Activated CD4-positive, alpha-beta memory T cell treated with anti-CD3 and anti-CD28 coated beads for 36 hours (primary cell): ENCODE data around the gene CHCHD3. TPM values are rescaled to one million over a fixed set of nuclear protein-coding genes. Genes with fewer than 3 reads are reported as not detected.
"Not testable (repeated sequence)": the region's sequence is repeated elsewhere in the genome, so short reads cannot be mapped to it uniquely, and the experiment has no call there.

ENCODE experiments used
- CTCF ChIA-PET: fragments of 350-600 bp; sonication (Branson Sonifier 250); formaldehyde crosslinking; loops from one replicate; lab custom pipeline; 2021; ENCODE audit warnings: antibody characterized with exemption, inconsistent platforms; lab: Charles Lee
- POLR2A ChIA-PET: fragments of 350-600 bp; sonication (Branson Sonifier 250); formaldehyde crosslinking; loops from one replicate; lab custom pipeline; 2021; ENCODE audit warnings: antibody characterized with exemption; lab: Charles Lee
- DNase-seq: peaks from one replicate; pipeline ENCODE4 v3.0.0-alpha.2; 2020
- H3K27ac Mint-ChIP-seq: one replicate; pipeline ENCODE4 v1.8.0; 2021; ENCODE audit warnings: mixed read lengths
- H3K27me3 Mint-ChIP-seq: one replicate; pipeline ENCODE4 v1.8.0; 2021; ENCODE audit warnings: mixed read lengths
- H3K36me3 Mint-ChIP-seq: one replicate; pipeline ENCODE4 v1.8.0; 2021; ENCODE audit warnings: mixed read lengths
- H3K4me1 Mint-ChIP-seq: one replicate; pipeline ENCODE4 v1.8.0; 2021; ENCODE audit warnings: low read depth, mixed read lengths
- H3K4me3 Mint-ChIP-seq: one replicate; pipeline ENCODE4 v1.8.0; 2021; ENCODE audit warnings: mild to moderate bottlenecking, mixed read lengths
- H3K9me3 Mint-ChIP-seq: one replicate; pipeline ENCODE4 v1.8.0; 2021; ENCODE audit warnings: mixed read lengths
- intact Hi-C: fragments of 100-400 bp; cut with micrococcal nuclease; formaldehyde crosslinking; loops from one replicate; pipeline ENCODE4 v1.15.1; 2023
- total RNA-seq, 2 experiments: library from RNA; stranded (reverse); gene quantifications; one replicate each; pipeline ENCODE4 v1.2.3, GENCODE V29; 2021

CHCHD3 gene
- total RNA-seq, 2 experiments from 2014 or later: 49.6 to 51.0 TPM

DNA sequence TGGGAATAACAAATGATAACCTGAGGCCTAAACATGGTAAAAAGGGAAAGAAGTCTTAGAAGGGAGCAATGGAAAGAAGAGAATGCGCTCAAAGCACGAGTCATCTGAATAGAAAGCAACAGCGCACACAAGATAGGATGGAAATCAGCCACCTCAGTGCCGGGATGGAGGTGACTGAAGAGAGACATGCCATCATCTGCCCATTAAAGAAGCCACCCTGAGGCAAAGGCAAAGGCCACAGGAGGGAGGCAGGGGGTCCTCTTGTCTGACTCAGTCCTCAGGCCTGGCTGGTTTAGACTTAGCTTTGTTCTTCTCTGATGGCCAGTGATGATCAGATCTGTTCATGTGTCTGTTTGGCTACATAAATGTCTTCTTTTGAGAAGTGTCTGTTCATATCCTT is 180.6 kb downstream of the CHCHD3 start:
- H3K4me1 Mint-ChIP-seq: peaks cover 3% of the 10 kb centered on the region
- intact Hi-C loops: no loop called here
- H3K9me3 Mint-ChIP-seq: no peaks in the 10 kb centered on the region
- peaks cover 37% of the 10 kb centered on the region for H3K36me3 Mint-ChIP-seq
- POLR2A ChIA-PET: no interaction called here
- CTCF ChIA-PET: no interaction called here
- no peak for DNase-seq
- no peak overlapping the region for H3K4me3 Mint-ChIP-seq
- H3K27ac Mint-ChIP-seq: no peak overlapping the region
- H3K27me3 Mint-ChIP-seq: no peaks in the 10 kb centered on the region

DNA sequence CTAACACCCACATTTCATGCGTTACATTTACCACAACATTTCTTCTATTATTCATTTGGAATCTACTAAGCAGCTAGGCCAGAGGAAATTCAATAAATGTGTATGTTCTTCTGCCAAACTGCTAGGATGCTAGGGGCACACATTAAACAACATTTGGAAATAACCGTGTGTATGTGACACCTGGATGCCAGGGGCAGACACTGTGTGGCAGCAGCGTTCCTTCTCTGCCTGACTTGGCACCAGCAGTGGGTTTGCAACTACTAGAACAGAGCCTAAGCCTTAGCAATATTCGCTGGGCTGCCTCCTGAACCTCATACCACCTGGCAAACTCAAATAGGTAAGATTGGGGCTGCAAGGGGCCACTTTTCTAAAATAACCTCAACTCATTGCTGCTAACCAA is 182.1 kb downstream of the CHCHD3 start:
- Mint-ChIP-seq H3K36me3 (peaks cover 35% of the 10 kb centered on the region), H3K9me3 (no peaks in the 10 kb centered on the region), H3K4me1 (peaks cover 3% of the 10 kb centered on the region), H3K27me3 (no peaks in the 10 kb centered on the region), H3K27ac (no peak overlapping the region), H3K4me3 (no peak overlapping the region)
- no peak for DNase-seq
- POLR2A ChIA-PET: no interaction called here
- CTCF ChIA-PET: no interaction called here
- intact Hi-C loops: no loop called here

DNA sequence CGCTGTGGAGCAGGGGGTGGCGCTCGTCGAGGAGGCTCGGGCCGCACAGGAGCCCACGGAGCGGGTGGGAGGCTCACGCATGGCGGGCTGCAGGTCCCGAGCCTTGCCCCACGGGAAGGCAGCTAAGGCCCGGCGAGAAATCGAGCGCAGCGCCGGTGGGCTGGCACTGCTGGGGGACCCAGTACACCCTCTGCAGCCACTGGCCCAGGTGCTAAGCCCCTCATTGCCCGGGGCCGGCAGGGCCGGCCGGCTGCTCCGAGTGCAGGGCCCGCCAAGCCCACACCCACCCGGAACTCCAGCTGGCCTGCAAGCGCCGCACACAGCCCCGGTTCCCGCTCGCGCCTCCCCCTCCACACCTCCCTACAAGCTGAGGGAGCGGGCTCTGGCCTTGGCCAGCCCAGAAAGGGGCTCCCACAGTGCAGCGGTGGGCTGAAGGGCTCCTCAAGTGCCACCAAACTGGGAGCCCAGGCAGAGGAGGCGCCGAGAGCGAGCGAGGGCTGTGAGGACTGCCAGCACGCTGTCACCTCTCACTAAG is 183.2 kb downstream of the CHCHD3 start:
- POLR2A ChIA-PET, DNase-seq, H3K4me1 Mint-ChIP-seq, H3K27ac Mint-ChIP-seq, H3K4me3 Mint-ChIP-seq, H3K9me3 Mint-ChIP-seq, H3K27me3 Mint-ChIP-seq, CTCF ChIA-PET, intact Hi-C loops: not testable (repeated sequence)
- H3K36me3 Mint-ChIP-seq: peaks cover 29% of the 10 kb centered on the region

DNA sequence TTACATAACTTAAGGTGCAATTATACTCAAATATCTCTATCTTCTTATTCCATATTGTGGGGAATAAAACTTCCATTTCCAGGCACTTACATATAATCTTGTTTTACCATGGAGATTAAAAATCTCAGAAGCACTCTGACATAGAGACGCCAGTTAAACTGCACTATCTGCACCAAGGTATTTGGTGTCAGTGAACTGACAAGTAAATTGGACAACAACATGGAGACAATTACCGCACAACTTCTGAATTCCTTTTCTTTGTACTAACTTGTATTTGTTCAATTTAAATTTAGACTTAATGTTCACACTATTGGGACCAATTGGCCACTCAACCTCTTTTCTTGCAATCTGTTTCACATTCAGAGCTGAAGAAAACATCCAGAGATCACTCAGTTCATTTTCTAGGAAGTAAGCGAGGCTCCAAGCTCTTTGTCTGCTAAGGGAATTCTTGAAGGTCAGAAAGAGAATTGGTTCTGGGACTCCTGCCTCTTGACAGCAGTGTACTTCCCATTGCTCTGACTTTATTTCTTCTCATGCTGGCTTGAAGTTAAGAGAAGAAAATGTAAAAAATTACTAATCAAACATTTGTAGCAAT is 184.7 kb downstream of the CHCHD3 start:
- no peak for DNase-seq
- Mint-ChIP-seq H3K27ac (no peak overlapping the region), H3K36me3 (peaks cover 32% of the 10 kb centered on the region), H3K27me3 (no peaks in the 10 kb centered on the region), H3K4me3 (no peak overlapping the region), H3K4me1 (no peaks in the 10 kb centered on the region), H3K9me3 (peaks cover 9% of the 10 kb centered on the region)
- POLR2A ChIA-PET: no interaction called here
- intact Hi-C loops: no loop called here
- CTCF ChIA-PET: no interaction called here

DNA sequence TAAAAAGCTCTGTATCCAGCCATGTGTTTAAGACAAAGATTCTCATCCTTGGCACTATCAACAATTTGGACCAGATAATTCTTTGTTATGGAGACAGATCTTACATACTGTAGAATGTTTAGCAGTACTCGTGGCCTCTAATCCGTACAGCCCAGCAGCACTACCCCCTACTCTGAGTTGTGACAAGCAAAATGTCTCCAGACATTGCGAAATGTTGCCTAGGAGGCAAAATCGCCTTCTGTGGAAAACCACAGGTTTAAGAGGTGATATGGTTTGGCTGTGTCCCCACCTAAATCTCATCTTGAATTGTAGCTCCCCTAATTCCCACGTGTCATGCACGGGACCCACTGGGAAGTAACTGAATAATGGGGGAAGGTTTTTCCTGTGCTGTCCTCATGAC is 186.7 kb downstream of the CHCHD3 start:
- ChIA-PET POLR2A (no interaction called here), CTCF (no interaction called here)
- DNase-seq: no peak
- Mint-ChIP-seq H3K27me3 (no peaks in the 10 kb centered on the region), H3K27ac (no peak overlapping the region), H3K4me3 (no peak overlapping the region), H3K4me1 (no peaks in the 10 kb centered on the region), H3K9me3 (peaks cover 9% of the 10 kb centered on the region), H3K36me3 (peaks cover 34% of the 10 kb centered on the region)
- intact Hi-C loops: no loop called here

DNA sequence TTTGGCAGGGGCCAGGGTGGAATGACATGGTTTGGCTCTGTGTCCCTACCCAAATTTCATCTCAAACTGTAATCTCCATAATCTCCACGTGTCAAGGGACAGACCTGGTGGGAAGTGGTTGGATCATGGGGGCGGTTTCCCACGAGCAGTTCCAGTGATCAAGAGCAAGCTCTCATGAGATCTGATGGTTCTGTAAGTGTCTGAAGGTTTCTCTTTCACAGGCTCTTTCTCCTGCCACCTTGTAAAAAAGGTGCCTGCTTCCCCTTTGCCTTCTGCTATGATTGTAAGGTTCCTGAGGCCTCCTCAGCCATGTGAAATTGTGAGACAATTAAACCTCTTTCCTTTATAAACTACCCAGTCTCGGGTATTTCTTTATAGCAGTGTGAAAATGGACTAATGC is 188.3 kb downstream of the CHCHD3 start:
- Mint-ChIP-seq H3K27ac (no peak overlapping the region), H3K36me3 (peaks cover 28% of the 10 kb centered on the region), H3K27me3 (no peaks in the 10 kb centered on the region), H3K4me3 (no peak overlapping the region), H3K4me1 (no peaks in the 10 kb centered on the region), H3K9me3 (peaks cover 9% of the 10 kb centered on the region)
- intact Hi-C loops: no loop called here
- ChIA-PET CTCF (no interaction called here), POLR2A (no interaction called here)
- DNase-seq: no peak

DNA sequence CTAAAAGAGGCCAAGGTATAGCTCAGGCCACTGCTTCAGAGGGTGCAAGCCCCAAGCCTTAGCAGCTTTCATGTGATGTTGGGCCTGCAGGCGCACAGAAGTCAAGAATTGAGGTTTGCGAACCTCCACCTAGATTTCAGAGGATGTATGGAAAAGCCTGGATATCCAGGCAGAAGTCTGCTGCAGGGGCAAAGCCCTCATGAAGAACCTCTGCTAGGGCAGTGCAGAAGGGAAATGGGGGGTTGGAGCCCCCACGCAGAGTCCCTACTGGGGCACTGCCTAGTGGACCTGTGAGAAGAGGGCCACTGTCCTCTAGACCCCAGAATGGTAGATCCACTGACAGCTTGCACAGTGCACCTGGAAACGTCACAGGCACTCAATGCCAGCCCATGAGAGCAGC is 189.1 kb downstream of the CHCHD3 start:
- H3K9me3 Mint-ChIP-seq, POLR2A ChIA-PET, CTCF ChIA-PET: not testable (repeated sequence)

DNA sequence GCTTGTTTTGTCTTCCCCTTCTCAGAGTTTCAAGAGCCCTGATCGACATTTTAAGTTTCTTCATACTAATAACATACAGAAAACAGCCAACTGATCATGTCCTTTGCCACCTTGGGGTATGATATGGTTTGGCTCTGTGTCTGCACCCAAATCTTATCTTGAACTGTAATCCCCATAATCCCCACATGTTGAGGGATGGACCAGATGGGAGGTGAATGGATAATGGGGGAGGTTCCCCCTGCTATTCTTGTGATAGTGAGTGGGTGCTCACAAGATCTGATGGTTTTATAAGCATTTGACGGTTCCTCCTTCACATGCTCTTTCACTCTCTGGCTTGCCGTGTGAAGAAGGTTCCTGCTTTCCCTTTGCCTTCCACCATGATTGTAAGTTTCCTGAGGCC is 190.3 kb downstream of the CHCHD3 start:
- Mint-ChIP-seq H3K27ac (no peak overlapping the region), H3K27me3 (no peaks in the 10 kb centered on the region), H3K9me3 (peaks cover 9% of the 10 kb centered on the region), H3K36me3 (peaks cover 22% of the 10 kb centered on the region), H3K4me1 (no peaks in the 10 kb centered on the region), H3K4me3 (no peak overlapping the region)
- ChIA-PET POLR2A (no interaction called here), CTCF (no interaction called here)
- DNase-seq: no peak
- intact Hi-C loops: no loop called here

More for the DNA sequence above, 189.1 kb downstream of the CHCHD3 start:
- H3K27ac Mint-ChIP-seq, DNase-seq, intact Hi-C loops, H3K4me1 Mint-ChIP-seq, H3K4me3 Mint-ChIP-seq, H3K27me3 Mint-ChIP-seq: not testable (repeated sequence)
- peaks cover 25% of the 10 kb centered on the region for H3K36me3 Mint-ChIP-seq

DNA sequence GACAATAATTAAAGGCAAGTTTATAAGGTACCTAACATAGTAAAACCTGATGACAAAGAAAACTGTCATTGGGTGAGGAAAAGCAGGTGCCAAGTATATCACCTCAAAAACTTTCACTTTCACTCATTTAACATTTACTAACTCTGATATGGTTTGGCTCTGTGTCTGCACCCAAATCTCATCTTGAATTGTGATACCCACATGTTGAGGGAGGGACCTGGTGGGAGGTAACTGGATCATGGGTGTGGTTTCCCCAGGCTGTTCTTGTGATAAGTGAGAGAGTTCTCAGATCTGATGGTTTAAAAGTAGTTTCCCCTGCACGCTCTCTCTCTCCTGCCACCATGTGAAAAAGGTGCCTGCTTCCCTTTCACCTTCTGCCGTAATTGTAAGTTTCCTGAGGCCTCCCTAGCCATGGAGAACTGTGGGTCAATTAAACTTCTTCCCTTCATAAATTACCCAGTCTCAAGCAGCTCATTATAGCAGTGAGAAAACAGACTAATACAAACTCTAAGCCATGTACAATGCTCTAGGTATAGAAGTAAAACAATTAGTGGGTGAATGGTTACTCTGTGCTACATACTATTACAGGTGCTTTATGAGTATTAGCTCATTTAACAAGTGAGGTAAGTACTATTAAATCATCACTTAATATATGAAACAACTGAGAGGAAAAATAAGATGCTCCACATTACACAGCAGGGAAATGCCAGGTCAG is 199.0 kb downstream of the CHCHD3 start:
- intact Hi-C loops: loop anchor here (2.0 to 5.0 kb wide), 2 partner anchors 199 to 228 kb away; partner anchors contain the start of gene CHCHD3
- peaks cover 15% of the 10 kb centered on the region for H3K36me3 Mint-ChIP-seq

DNA sequence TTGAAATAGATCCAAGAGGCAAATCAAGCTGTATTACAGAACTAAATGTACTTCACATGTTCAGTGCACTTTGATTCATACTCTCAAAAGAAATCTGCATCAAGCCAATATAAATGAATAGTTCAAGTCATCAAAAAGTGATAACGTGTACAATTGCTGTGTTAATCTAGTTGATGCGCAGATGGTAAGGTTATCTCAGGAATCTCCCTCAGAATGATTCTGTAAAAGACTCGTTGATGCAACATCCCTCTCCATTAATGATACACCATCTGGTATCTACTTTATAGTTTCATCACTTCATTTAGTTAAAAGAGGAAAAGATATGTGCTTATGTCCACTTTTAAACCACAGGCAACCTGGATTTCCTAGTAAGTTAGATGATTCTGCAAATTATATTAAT is 200.6 kb downstream of the CHCHD3 start:
- Mint-ChIP-seq H3K9me3 (no peaks in the 10 kb centered on the region), H3K4me1 (peaks cover 26% of the 10 kb centered on the region), H3K27me3 (no peaks in the 10 kb centered on the region), H3K27ac (no peak overlapping the region), H3K36me3 (peaks cover 15% of the 10 kb centered on the region), H3K4me3 (no peak overlapping the region)
- CTCF ChIA-PET: no interaction called here
- intact Hi-C loops: loop anchor here (5.0 kb wide), 1 partner anchor 201 kb away; the partner anchor contains the start of gene CHCHD3
- POLR2A ChIA-PET: no interaction called here
- no peak for DNase-seq

More for the DNA sequence above, 199.0 kb downstream of the CHCHD3 start:
- Mint-ChIP-seq H3K27me3 (no peaks in the 10 kb centered on the region), H3K4me1 (peaks cover 26% of the 10 kb centered on the region), H3K9me3 (no peaks in the 10 kb centered on the region), H3K4me3 (no peak overlapping the region), H3K27ac (no peak overlapping the region)
- DNase-seq: peak; percentile 55
- ChIA-PET POLR2A (no interaction called here), CTCF (no interaction called here)

DNA sequence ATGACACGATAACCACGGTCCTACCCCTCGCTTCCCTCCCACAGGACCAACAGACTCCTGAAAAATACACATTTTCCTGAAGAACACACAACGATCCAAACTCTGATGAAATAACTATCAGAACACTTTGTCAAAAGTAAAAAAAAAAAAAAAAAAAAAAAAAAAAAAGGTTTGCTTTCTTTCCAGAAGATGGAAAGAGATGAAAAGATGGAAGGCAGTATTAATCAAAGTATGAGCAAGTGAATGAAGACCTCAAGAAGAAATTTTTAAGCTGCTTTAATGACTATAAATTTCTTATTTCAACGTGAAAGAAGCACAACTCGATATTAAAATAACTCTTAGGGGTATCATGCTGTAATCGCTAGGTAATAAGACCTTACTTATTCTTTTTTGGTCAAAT is 202.3 kb downstream of the CHCHD3 start:
- Mint-ChIP-seq H3K27me3 (no peaks in the 10 kb centered on the region), H3K27ac (no peak overlapping the region), H3K9me3 (no peaks in the 10 kb centered on the region), H3K4me1 (peaks cover 24% of the 10 kb centered on the region), H3K36me3 (peaks cover 12% of the 10 kb centered on the region), H3K4me3 (no peak overlapping the region)
- no peak for DNase-seq
- intact Hi-C loops: no loop called here
- ChIA-PET POLR2A (no interaction called here), CTCF (interaction anchor here (0.6 to 1.0 kb wide), 2 partner anchors 27 to 266 kb away, joined by 3 to 4 read pairs; no protein-coding TSS in a partner anchor)

DNA sequence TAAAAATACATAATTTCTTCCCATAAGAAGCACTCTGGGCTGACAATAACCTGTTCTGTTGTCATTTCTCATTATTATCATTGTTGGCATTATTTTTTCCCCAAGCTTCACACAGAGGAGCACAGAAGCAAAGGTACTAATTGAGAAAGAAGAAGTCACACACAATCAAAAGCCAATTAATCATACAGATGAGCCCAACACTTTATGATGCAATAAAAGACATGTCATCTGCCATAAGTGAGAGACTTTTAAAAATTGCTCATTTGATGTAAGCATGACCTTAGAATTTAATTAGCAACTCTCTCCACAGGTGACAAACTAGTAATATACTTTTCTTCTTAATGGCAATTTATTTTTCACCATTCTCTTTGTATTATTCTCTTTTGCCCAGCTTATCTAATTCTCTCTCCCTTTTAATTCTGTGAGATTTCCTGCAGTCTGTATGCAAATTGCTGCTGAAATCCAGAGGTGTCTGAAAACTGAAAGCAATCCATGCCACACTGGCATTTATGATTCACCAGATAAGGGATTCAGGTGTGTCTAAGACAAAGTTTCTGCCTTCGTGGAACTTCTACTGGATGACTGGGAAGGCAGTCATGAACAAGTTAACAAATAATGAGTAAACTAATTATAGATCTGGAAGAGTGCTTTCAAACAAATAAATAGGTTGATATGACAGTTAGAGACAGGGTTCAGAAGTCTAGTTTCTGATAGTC is 203.5 kb downstream of the CHCHD3 start:
- no peak for DNase-seq
- intact Hi-C loops: no loop called here
- Mint-ChIP-seq H3K4me1 (peaks cover 14% of the 10 kb centered on the region), H3K27ac (no peak overlapping the region), H3K36me3 (peaks cover 12% of the 10 kb centered on the region), H3K27me3 (no peaks in the 10 kb centered on the region), H3K4me3 (no peak overlapping the region), H3K9me3 (no peaks in the 10 kb centered on the region)
- ChIA-PET CTCF (no interaction called here), POLR2A (no interaction called here)
